Parathyroid adenoma (tissue), 2 donors: ENCODE results near the gene ARID3B.

Experiments used
- H2AFZ ChIP-seq: fragments of 300-600 bp; sonication (generic); one replicate; pipeline ENCODE4 v1.7.0; 2017; ENCODE audit warnings: antibody characterized with exemption, mild to moderate bottlenecking
- H3K27ac ChIP-seq: fragments of 300-600 bp; sonication (generic); one replicate; pipeline ENCODE4 v1.7.0; 2017
- H3K27me3 ChIP-seq: fragments of 300-600 bp; sonication (generic); one replicate; pipeline ENCODE4 v1.7.0; 2017; ENCODE audit warnings: low read length; ENCODE audit not compliant: control insufficient read depth, insufficient read depth
- H3K36me3 ChIP-seq: fragments of 300-600 bp; sonication (generic); one replicate; pipeline ENCODE4 v1.7.0; 2017; ENCODE audit warnings: low read length; ENCODE audit not compliant: control insufficient read depth, insufficient read depth
- H3K4me1 ChIP-seq: fragments of 300-600 bp; sonication (generic); one replicate; pipeline ENCODE4 v1.7.0; 2017; ENCODE audit warnings: control low read depth
- H3K4me2 ChIP-seq: fragments of 300-600 bp; sonication (generic); one replicate; pipeline ENCODE4 v1.7.0; 2017; ENCODE audit warnings: low read length
- H3K4me3 ChIP-seq: fragments of 300-600 bp; sonication (generic); one replicate; pipeline ENCODE4 v1.7.0; 2017; ENCODE audit warnings: low read depth, low read length
- H3K79me2 ChIP-seq: fragments of 300-600 bp; sonication (generic); one replicate; pipeline ENCODE4 v1.7.0; 2017; ENCODE audit warnings: control low read depth
- H3K9ac ChIP-seq: fragments of 300-600 bp; sonication (generic); one replicate; pipeline ENCODE4 v1.7.0; 2017; ENCODE audit warnings: mild to moderate bottlenecking
- H3K9me3 ChIP-seq: fragments of 300-600 bp; sonication (generic); one replicate; pipeline ENCODE4 v1.7.0; 2017; ENCODE audit warnings: low read length; ENCODE audit not compliant: control insufficient read depth
- TF ChIP-seq, protein P1 (sequence below): fragments of 300-600 bp; sonication (generic); IDR thresholded peaks from one replicate; pipeline ENCODE4 v1.7.0; 2017; ENCODE audit warnings: antibody characterized with exemption, mild to moderate bottlenecking
- donor health status: primary hyperparathyroidism.

Gene ARID3B

GRCh38 chr15:74580538-74581350 lies 39.7 kb downstream of the ARID3B start:
- no peaks in the 10 kb centered on the region for H3K27me3 ChIP-seq
- H3K9me3 ChIP-seq: no peaks in the 10 kb centered on the region
- H3K9ac ChIP-seq: no peak overlapping the region
- H2AFZ ChIP-seq: no peak overlapping the region
- TF ChIP-seq, protein P1, sequence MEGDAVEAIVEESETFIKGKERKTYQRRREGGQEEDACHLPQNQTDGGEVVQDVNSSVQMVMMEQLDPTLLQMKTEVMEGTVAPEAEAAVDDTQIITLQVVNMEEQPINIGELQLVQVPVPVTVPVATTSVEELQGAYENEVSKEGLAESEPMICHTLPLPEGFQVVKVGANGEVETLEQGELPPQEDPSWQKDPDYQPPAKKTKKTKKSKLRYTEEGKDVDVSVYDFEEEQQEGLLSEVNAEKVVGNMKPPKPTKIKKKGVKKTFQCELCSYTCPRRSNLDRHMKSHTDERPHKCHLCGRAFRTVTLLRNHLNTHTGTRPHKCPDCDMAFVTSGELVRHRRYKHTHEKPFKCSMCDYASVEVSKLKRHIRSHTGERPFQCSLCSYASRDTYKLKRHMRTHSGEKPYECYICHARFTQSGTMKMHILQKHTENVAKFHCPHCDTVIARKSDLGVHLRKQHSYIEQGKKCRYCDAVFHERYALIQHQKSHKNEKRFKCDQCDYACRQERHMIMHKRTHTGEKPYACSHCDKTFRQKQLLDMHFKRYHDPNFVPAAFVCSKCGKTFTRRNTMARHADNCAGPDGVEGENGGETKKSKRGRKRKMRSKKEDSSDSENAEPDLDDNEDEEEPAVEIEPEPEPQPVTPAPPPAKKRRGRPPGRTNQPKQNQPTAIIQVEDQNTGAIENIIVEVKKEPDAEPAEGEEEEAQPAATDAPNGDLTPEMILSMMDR: no peak
- H3K4me2 ChIP-seq: no peak overlapping the region
- no peak overlapping the region for H3K27ac ChIP-seq
- H3K79me2 ChIP-seq: no peaks in the 10 kb centered on the region
- no peak overlapping the region for H3K4me3 ChIP-seq
- no peaks in the 10 kb centered on the region for H3K36me3 ChIP-seq
- H3K4me1 ChIP-seq: peaks cover 10% of the 10 kb centered on the region

DNA sequence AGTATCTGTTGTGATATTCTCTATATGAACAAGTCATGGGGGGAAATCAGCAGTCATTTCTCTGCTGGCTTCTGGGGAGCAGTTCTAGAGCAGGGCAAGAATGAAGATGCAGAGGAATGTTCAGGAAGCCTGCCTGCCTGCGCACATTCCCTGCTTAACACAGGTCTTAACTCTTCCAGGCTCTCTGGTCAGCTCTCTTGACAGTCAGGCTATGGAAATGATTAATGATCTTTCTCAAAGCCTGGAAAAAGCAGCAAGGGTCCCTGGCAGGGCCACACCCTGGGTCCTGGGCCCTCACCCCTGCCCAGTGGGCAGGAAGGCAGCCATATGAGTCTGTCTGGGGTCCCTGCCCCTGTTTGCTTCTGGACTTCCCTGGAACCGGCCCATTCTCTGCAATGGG lies 43.2 kb downstream of the ARID3B start:
- no peaks in the 10 kb centered on the region for H3K9me3 ChIP-seq
- no peaks in the 10 kb centered on the region for H3K27me3 ChIP-seq
- H3K4me1 ChIP-seq: peaks cover 11% of the 10 kb centered on the region
- no peak overlapping the region for H2AFZ ChIP-seq
- H3K36me3 ChIP-seq: no peaks in the 10 kb centered on the region
- H3K79me2 ChIP-seq: no peaks in the 10 kb centered on the region
- TF ChIP-seq, protein P1: no peak
- H3K4me2 ChIP-seq: no peak overlapping the region
- H3K27ac ChIP-seq: no peak overlapping the region
- no peak overlapping the region for H3K9ac ChIP-seq
- H3K4me3 ChIP-seq: no peak overlapping the region

GRCh38 chr15:74584779-74585178 lies 43.8 kb downstream of the ARID3B start:
- no peak overlapping the region for H3K9ac ChIP-seq
- no peak overlapping the region for H3K4me2 ChIP-seq
- H3K27ac ChIP-seq: no peak overlapping the region
- H3K27me3 ChIP-seq: no peaks in the 10 kb centered on the region
- no peak overlapping the region for H2AFZ ChIP-seq
- H3K9me3 ChIP-seq: no peaks in the 10 kb centered on the region
- TF ChIP-seq, protein P1: no peak
- peaks cover 11% of the 10 kb centered on the region for H3K4me1 ChIP-seq
- H3K4me3 ChIP-seq: no peak overlapping the region
- no peaks in the 10 kb centered on the region for H3K79me2 ChIP-seq
- no peaks in the 10 kb centered on the region for H3K36me3 ChIP-seq

DNA sequence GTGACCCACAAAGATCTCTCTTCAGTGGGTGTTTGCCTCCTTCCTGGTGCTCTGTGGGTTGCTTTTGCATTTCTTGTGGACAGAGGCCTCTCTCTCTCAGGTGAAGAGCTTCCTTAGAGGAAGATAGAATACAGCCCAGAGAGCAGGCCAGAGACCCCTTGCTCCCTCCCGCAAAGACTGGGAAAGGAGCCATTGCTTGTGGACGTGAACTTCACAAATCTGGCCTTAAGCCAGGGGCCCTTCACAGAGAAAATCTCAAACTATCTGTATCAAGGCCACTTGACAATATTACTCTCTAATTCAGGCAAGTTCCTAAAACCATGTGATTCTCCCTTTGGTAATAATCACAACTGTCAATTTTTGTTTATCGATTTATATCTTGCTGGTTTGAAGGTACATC lies 44.2 kb downstream of the ARID3B start:
- no peak overlapping the region for H3K4me2 ChIP-seq
- peaks cover 11% of the 10 kb centered on the region for H3K4me1 ChIP-seq
- no peak overlapping the region for H3K9ac ChIP-seq
- no peaks in the 10 kb centered on the region for H3K36me3 ChIP-seq
- no peak overlapping the region for H2AFZ ChIP-seq
- H3K27ac ChIP-seq: no peak overlapping the region
- H3K27me3 ChIP-seq: no peaks in the 10 kb centered on the region
- no peak overlapping the region for H3K4me3 ChIP-seq
- TF ChIP-seq, protein P1: no peak
- no peaks in the 10 kb centered on the region for H3K9me3 ChIP-seq
- no peaks in the 10 kb centered on the region for H3K79me2 ChIP-seq

GRCh38 chr15:74585857-74586256 lies 44.8 kb downstream of the ARID3B start:
- Histone ChIP-seq H2AFZ (no peak overlapping the region), H3K36me3 (no peaks in the 10 kb centered on the region), H3K4me1 (peaks cover 11% of the 10 kb centered on the region), H3K79me2 (no peaks in the 10 kb centered on the region), H3K9ac (no peak overlapping the region), H3K27ac (peak overlapping the region; percentile 15), H3K4me3 (no peak overlapping the region), H3K4me2 (no peak overlapping the region), H3K27me3 (no peaks in the 10 kb centered on the region), H3K9me3 (no peaks in the 10 kb centered on the region)
- TF ChIP-seq, protein P1: no peak
